ENCODE results near the gene GAB1.

The GAB1 gene

DNA sequence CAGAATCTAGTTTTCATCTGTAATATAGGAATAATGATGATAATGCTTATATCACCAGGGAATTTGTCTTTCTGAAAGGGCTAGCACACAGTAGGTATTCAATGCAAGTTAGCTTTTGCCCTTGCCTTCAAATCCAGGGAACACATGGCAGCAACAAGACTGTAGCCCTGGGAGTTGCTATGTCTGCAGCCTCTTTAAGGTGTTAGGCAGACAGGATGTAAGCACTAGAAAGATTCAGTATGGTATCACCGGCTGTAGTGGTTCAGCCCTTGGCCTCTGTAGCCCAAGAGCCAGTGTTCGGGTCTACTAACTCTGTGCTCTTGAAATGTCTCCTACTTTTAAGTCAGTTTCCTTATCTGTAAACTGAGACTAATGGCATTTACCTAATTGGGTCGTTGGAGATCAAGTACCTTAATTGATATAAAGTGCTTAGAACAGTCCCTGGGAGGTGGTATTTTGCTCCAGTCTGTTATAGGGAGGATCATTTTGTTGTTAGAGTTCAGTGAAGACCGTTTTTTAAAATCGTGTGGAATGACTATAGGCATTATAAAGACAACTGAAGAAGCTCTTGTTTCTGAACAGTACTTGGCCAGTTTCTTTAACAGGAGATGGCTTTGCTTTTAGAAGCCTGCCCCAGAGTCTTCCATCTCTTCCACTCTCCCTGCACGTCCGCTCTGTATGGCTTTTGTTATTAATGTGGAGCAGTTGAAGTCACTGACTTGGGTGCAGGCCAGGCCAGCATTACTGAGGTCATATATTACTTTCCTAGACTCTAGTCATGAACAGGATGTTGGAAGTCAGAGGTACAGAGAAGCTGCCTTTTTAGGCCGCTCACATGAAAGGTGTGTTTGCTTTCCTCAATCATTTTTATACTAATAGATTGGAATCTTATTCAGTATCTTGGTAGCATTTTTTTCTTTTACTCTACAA is 44.8 kb downstream of the GAB1 start:
- no peaks in the 10 kb centered on the region for H3K9me3 Mint-ChIP-seq
- no peaks in the 10 kb centered on the region for H3K27me3 Mint-ChIP-seq
- DNase-seq = no peak
- H3K4me1 Mint-ChIP-seq = no peaks in the 10 kb centered on the region
- no peak overlapping the region for H3K4me3 Mint-ChIP-seq
- no peak overlapping the region for H3K27ac Mint-ChIP-seq
- H3K36me3 Mint-ChIP-seq = no peaks in the 10 kb centered on the region
- CTCF ChIA-PET = interaction anchor here (1.1 kb wide), 1 partner anchor 107 kb away, joined by 4 read pairs; no protein-coding TSS in a partner anchor

DNA sequence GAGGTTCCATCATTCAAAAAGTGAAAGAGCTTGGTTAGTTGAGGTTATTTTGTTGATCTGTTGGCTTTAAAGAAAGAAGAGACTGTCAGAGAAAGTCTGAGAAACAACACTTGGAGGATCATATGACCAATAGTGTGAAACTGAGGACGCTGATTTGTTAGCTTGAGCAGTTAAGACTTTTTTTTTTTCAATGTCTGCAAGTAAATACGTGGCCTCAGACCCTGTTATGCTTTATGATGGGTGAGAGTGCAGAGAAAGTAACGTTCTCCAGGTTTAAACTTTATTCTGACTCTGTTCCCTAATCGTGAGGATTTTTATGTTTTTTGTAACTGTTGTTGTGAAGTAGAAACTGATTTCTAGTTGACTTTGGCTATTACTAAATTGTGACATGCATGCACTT is 45.9 kb downstream of the GAB1 start:
- no peaks in the 10 kb centered on the region for H3K9me3 Mint-ChIP-seq
- no peaks in the 10 kb centered on the region for H3K4me1 Mint-ChIP-seq
- no peaks in the 10 kb centered on the region for H3K36me3 Mint-ChIP-seq
- no peak overlapping the region for H3K4me3 Mint-ChIP-seq
- CTCF ChIA-PET = no interaction called here
- no peak overlapping the region for H3K27ac Mint-ChIP-seq
- no peak for DNase-seq
- H3K27me3 Mint-ChIP-seq = no peaks in the 10 kb centered on the region

DNA sequence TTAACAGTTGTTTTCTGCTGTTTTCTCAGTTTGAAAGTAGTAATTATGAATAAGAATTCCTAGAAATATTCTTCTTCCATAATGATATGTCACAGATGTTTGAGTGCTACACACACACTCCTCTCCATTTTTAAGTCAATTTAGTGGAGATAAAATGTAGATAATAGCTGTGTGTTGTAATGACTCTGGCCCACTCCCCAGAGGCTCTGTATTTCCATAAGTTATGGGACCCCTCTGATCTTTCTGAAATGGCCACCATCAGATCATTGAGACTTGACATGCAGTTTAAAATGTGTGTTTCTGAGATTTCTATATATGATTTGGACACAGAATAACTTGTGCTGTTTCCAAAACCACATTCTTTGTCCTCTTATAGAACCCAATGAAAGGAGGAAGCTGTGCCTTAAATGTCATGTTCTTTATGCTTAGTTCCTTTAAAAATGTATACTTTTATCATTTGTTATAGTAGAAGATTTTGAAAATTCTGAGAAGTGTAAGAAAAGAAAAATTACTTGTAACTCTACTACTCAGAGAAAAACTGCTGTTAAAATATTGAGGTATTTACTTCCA is 46.4 kb downstream of the GAB1 start:
- Mint-ChIP-seq H3K4me3 (no peak overlapping the region), H3K4me1 (no peaks in the 10 kb centered on the region), H3K27ac (no peak overlapping the region), H3K27me3 (no peaks in the 10 kb centered on the region), H3K36me3 (no peaks in the 10 kb centered on the region), H3K9me3 (no peaks in the 10 kb centered on the region)
- DNase-seq = no peak
- CTCF ChIA-PET = no interaction called here

DNA sequence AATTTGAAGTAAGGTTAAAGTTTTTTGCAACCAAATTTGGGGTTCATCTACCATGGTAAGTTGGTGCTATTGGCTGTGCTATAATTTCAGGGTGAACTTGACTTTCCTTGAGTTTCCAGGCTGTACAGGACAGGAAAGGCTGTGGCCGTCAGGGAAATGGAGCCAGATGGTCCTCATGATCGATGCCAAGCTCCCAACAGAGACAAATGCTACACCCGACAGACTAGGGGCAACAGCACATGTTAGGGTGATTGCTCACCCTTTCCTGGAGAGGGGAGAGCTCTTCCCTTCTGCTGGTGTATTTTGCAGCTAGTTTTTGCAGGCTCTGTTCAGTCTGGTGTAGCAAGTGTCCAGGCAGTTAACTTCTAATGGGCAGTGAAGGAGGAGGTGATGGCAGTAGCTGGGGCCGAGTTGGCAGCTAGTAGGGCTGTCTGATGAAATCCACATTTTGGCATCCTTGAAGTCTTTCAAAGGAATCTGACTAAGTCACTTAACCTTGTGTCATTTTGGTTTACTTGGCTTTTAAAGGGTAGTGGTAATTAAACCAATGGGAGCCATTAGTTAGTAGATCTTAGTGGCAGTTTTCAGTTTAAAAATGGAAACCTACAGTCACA is 47.8 kb downstream of the GAB1 start:
- no peaks in the 10 kb centered on the region for H3K4me1 Mint-ChIP-seq
- no peak overlapping the region for H3K4me3 Mint-ChIP-seq
- no peaks in the 10 kb centered on the region for H3K27me3 Mint-ChIP-seq
- CTCF ChIA-PET = interaction anchor here (0.6 to 0.7 kb wide), 2 partner anchors 8 to 16 kb away, joined by 3 read pairs; no protein-coding TSS in a partner anchor
- no peaks in the 10 kb centered on the region for H3K36me3 Mint-ChIP-seq
- no peaks in the 10 kb centered on the region for H3K9me3 Mint-ChIP-seq
- no peak for DNase-seq
- H3K27ac Mint-ChIP-seq = no peak overlapping the region

DNA sequence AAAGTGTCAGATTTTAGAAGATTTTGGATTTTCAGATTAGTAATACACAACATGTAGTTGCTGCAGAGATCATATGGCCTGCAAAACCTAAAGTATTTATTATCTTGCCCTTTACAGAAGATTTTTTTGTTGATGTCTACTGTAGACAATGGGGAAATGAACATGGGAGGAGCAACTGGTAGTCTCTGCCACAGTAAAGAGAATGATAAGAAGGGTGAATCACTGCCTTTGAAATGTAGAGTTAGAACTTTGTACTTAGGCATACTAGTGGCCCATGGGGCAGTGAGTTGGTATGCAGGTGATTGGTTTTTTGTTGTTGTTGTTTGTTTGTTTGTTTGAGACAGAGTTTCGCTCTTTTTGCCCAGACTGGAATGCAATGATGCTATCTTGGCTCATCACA is 50.1 kb downstream of the GAB1 start:
- Mint-ChIP-seq H3K27me3 (no peaks in the 10 kb centered on the region), H3K4me1 (no peaks in the 10 kb centered on the region), H3K9me3 (no peaks in the 10 kb centered on the region), H3K27ac (no peak overlapping the region), H3K36me3 (no peaks in the 10 kb centered on the region), H3K4me3 (no peak overlapping the region)
- CTCF ChIA-PET = no interaction called here
- DNase-seq = no peak

DNA sequence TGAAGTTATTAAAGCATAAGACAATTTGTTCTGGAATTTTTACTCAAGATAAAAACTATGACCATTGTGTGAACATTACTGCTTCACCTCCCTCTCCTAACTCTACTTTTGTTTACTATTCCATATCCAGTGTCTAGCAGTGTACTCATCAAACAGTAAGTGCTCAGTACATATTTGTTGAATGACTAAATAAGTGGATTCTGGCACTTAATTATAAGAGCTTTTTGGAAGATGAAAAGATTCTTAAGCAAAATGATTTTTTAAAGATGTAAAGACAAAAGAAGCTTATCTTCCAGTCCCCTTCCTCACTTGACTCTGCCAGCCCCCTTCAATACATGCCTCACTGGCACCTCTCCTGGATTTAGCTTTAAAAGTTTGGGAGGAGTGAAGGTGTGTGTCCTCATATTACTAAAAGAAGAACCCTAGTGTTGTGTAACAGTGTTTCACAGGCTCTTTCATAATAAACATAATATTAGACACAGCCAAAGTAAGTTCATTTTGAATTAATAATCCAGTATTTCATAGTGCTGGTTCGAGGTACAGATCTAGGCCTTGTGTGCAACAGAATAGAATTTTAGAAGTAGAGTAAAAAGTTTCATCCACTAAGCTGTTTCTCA is 53.0 kb downstream of the GAB1 start:
- H3K27me3 Mint-ChIP-seq = peaks cover 6% of the 10 kb centered on the region
- DNase-seq = no peak
- CTCF ChIA-PET = interaction anchor here (2.1 kb wide), 1 partner anchor 13 kb away, joined by 4 read pairs; no protein-coding TSS in a partner anchor
- H3K4me3 Mint-ChIP-seq = no peak overlapping the region
- H3K4me1 Mint-ChIP-seq = no peaks in the 10 kb centered on the region
- H3K27ac Mint-ChIP-seq = no peak overlapping the region
- no peaks in the 10 kb centered on the region for H3K9me3 Mint-ChIP-seq
- H3K36me3 Mint-ChIP-seq = no peaks in the 10 kb centered on the region

DNA sequence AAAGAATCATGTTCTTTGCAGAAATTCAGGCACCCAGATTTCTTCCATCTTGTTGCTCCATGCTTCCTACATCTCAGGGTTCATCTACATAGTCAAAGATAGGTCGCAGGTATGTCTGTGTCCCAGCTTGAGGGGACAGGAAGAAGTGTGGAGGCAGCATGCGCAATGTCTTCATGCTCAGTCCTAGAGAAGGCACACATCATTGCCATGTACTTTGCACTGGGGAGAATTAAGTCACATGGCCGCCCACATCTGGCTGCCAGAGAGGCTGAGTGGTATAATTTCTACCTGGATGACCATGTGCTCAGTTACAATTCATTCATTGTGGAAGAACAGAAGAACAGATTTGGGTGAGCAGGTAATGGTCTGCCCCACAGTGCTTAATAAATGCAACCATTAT is 54.1 kb downstream of the GAB1 start:
- no peaks in the 10 kb centered on the region for H3K4me1 Mint-ChIP-seq
- no peaks in the 10 kb centered on the region for H3K36me3 Mint-ChIP-seq
- no peak overlapping the region for H3K27ac Mint-ChIP-seq
- CTCF ChIA-PET = interaction anchor here (2.1 kb wide), 1 partner anchor 11 kb away, joined by 4 read pairs; no protein-coding TSS in a partner anchor
- no peak for DNase-seq
- peaks cover 9% of the 10 kb centered on the region for H3K27me3 Mint-ChIP-seq
- H3K9me3 Mint-ChIP-seq = no peaks in the 10 kb centered on the region
- no peak overlapping the region for H3K4me3 Mint-ChIP-seq

DNA sequence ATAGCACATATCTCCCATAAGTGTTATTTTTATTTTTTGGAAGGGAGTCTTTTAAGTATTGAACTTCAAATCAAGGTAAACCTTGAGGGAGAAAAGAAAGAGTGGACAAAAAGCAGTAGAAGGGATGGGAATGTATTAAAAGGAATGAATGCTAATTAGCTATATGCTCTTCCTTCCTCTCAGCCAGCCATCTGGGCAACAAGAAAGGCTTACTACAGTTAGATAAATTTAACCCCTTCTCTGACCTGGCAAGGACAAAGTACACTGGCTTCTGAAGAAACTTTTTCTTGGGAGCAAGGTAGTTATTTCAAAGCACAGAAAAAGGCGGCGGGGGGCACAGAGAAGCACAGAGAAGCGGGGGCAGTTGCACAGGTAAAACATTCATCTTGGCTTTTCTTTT is 54.6 kb downstream of the GAB1 start:
- peaks cover 13% of the 10 kb centered on the region for H3K27me3 Mint-ChIP-seq
- no peak for DNase-seq
- CTCF ChIA-PET = no interaction called here
- no peaks in the 10 kb centered on the region for H3K4me1 Mint-ChIP-seq
- H3K27ac Mint-ChIP-seq = no peak overlapping the region
- H3K4me3 Mint-ChIP-seq = no peak overlapping the region
- no peaks in the 10 kb centered on the region for H3K9me3 Mint-ChIP-seq
- no peaks in the 10 kb centered on the region for H3K36me3 Mint-ChIP-seq

DNA sequence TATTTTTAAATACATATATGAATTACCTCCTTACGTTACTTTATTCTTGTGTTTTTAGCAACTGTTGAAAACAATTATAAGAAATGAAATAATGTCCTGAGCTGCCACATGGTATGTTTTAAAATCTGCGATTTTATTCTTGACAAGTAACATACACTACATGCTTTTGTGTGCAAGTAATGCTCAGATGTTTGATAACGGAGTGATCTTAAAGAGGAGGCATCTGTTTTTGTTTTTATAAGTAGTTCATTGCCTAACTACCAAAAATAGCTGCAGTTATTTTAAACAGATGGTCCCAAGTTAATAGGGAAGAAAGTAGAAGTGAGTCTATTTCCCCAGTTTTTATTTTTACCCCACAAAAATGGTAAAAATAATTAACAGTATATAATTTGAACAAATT is 55.2 kb downstream of the GAB1 start:
- Mint-ChIP-seq H3K27ac (no peak overlapping the region), H3K4me1 (no peaks in the 10 kb centered on the region), H3K36me3 (no peaks in the 10 kb centered on the region), H3K4me3 (no peak overlapping the region), H3K27me3 (peaks cover 15% of the 10 kb centered on the region), H3K9me3 (no peaks in the 10 kb centered on the region)
- CTCF ChIA-PET = no interaction called here
- DNase-seq = no peak

DNA sequence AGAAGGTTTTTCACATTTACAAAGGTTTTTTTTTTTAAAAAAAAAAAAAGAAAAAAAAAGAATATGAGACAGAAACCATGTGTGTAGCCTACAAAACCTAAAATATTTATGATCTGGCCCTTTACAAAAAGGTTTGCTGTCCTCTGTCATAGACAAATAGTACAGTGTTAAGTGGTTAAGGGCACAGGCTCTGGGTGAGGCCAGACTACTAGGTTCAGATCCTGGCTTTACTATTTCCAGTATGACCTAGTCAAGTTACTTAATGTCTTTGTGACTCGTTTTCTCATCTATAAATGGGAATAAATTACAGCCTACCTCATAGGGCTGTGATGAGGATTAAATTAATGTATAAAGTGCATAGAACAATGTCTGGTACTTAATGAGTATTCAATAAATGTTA is 56.5 kb downstream of the GAB1 start:
- Mint-ChIP-seq H3K27ac (no peak overlapping the region), H3K4me3 (no peak overlapping the region), H3K9me3 (no peaks in the 10 kb centered on the region), H3K27me3 (peaks cover 16% of the 10 kb centered on the region), H3K4me1 (no peaks in the 10 kb centered on the region), H3K36me3 (no peaks in the 10 kb centered on the region)
- no peak for DNase-seq
- CTCF ChIA-PET = no interaction called here

DNA sequence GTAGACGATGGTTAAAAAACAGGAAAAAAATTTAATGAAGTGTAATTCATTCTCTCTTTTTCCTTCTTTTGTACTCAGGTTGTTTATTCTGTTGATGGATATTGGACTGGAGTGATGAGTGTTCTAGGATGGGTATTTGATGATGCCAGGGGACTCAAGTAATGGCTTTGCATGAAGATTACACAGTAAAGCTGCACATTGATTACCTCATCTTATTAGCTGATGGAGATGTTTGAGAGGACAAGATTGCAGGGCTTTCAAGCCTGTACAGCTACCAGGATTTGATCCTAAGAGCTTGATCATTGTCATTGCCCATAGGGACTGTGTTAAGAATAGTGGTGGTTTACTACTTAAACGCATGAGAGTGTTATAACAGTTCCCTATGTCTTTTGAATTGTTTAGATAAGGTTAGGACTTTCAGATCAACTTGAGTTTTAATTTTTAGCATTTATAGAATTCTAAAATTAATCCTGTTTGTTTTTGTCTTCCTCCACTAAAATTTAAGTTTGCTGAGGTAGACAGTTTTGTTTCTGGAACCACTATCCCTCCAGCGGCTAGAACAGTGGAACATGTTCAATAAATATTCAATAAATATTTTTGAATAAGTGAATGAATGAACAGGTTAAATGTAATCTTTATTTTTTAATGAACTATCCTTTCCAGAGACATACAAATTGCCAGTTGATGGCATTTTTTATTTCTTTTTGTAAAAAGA is 58.2 kb downstream of the GAB1 start:
- Mint-ChIP-seq H3K27ac (no peak overlapping the region), H3K27me3 (peaks cover 16% of the 10 kb centered on the region), H3K36me3 (no peaks in the 10 kb centered on the region), H3K4me1 (no peaks in the 10 kb centered on the region), H3K9me3 (no peaks in the 10 kb centered on the region), H3K4me3 (no peak overlapping the region)
- DNase-seq = no peak
- CTCF ChIA-PET = no interaction called here

DNA sequence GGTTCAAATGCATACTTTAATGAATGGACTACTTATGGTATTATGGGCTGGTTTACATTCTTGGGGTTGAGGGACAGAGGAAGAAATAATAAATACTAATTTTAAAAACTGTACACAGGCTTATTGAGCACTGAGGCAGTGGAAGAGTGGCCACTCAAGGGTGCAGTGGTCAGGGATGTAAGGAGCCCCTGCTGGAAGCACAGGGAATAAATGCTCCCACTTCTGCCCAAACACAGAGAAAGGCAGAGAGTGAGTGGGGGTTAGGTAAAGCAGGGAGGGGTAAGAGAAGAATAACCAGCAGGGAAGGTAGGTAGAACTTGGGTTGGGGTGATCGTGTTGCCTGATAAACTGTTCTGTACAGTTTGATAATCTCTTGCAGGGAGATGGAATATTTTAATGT is 60.0 kb downstream of the GAB1 start:
- Mint-ChIP-seq H3K27ac (no peak overlapping the region), H3K4me1 (no peaks in the 10 kb centered on the region), H3K9me3 (no peaks in the 10 kb centered on the region), H3K36me3 (no peaks in the 10 kb centered on the region), H3K4me3 (no peak overlapping the region), H3K27me3 (peaks cover 16% of the 10 kb centered on the region)
- CTCF ChIA-PET = no interaction called here
- no peak for DNase-seq

DNA sequence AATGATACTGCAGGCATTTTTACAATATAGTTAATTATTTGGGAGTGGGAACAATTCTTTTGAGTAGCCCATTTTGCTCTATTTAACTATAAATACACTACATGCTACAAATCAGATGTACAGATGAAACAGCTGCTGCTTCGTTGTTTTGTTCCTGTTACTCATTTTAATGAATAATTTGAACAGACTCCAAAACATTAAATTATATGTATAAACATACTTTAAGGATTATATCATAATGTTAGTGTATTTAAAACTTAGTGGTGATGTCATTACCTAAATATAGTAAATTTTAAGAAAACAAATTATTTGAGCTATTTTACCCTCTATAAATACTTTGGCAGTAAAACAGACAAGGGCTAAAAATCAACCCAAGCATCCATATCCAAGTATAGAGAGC is 60.7 kb downstream of the GAB1 start:
- Mint-ChIP-seq H3K4me3 (no peak overlapping the region), H3K27me3 (peaks cover 16% of the 10 kb centered on the region), H3K4me1 (no peaks in the 10 kb centered on the region), H3K9me3 (no peaks in the 10 kb centered on the region), H3K36me3 (no peaks in the 10 kb centered on the region), H3K27ac (no peak overlapping the region)
- CTCF ChIA-PET = no interaction called here
- no peak for DNase-seq

DNA sequence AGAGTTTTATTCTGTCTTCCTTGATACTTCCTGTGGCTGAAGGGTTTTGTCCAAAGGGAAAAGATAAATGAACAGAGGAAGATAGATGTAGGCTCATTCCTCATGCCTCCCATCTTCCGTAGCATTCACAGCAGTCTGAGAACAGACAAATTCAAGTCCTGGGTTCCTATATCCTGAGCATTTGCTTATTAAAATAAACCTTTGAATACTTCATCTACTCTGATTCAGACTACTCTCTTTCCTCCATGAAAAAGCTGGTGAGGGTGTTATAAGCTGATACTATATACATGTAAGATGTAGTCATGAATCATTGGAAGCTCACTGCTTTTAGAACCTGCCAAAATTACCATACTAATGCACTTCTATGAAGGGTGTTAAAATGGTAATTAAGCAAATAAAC is 61.2 kb downstream of the GAB1 start:
- Mint-ChIP-seq H3K4me1 (no peaks in the 10 kb centered on the region), H3K27me3 (peaks cover 16% of the 10 kb centered on the region), H3K36me3 (no peaks in the 10 kb centered on the region), H3K9me3 (no peaks in the 10 kb centered on the region), H3K4me3 (no peak overlapping the region), H3K27ac (no peak overlapping the region)
- CTCF ChIA-PET = interaction anchor here (1.6 kb wide), 1 partner anchor 22 kb away, joined by 7 read pairs; no protein-coding TSS in a partner anchor
- DNase-seq = no peak

All from activated naive CD4-positive, alpha-beta T cell treated with anti-CD3 and anti-CD28 coated beads, Interleukin-2, amount 10 ng/mL, durations not matched to agents 7 days and 5 days (primary cell).